Measurements from ENCODE around the gene FAM186B.

The FAM186B gene

GRCh38 chr12:49567611-49568441 lies 37.6 kb downstream of the FAM186B start, which contains the start of gene MCRS1:
TSS of gene MCRS1 (minus strand) at chr12:49568142. CDS start at chr12:49566731, 1,411 bp downstream.
- peak; percentile 72 for DNase-seq (ENCODE audit: low read depth)

GRCh38 chr12:49567302-49567610 lies 38.2 kb downstream of the FAM186B start:
- DNase-seq (ENCODE audit: low read depth) = no peak

GRCh38 chr12:49566361-49566760 lies 39.1 kb downstream of the FAM186B start:
- no peak for DNase-seq (ENCODE audit: low read depth)

- no peak for DNase-seq (ENCODE audit: low read depth)
These were observed 39.8 kb downstream of the FAM186B start for GRCh38 chr12:49565406-49566265.

GRCh38 chr12:49564686-49565405 lies 40.6 kb downstream of the FAM186B start:
- no peak for DNase-seq (ENCODE audit: low read depth)

GRCh38 chr12:49563951-49564685 lies 41.3 kb downstream of the FAM186B start:
- no peak for DNase-seq (ENCODE audit: low read depth)

- DNase-seq (ENCODE audit: low read depth) = no peak
These were observed 42.6 kb downstream of the FAM186B start for GRCh38 chr12:49562831-49563230.

- DNase-seq (ENCODE audit: low read depth) = no peak
These were observed 43.2 kb downstream of the FAM186B start for GRCh38 chr12:49562233-49562632.

GRCh38 chr12:49560695-49561094 lies 44.7 kb downstream of the FAM186B start:
- DNase-seq (ENCODE audit: low read depth) = no peak

- no peak for DNase-seq (ENCODE audit: low read depth)
These were observed 46.3 kb downstream of the FAM186B start for GRCh38 chr12:49559011-49559675.

- no peak for DNase-seq (ENCODE audit: low read depth)
These were observed 46.9 kb downstream of the FAM186B start for GRCh38 chr12:49558526-49558925.

- DNase-seq (ENCODE audit: low read depth) = no peak
These were observed 47.6 kb downstream of the FAM186B start for GRCh38 chr12:49557917-49558215.

GRCh38 chr12:49557187-49557916 lies 48.1 kb downstream of the FAM186B start:
- no peak for DNase-seq (ENCODE audit: low read depth)

- DNase-seq (ENCODE audit: low read depth) = no peak
These were observed 48.9 kb downstream of the FAM186B start for GRCh38 chr12:49556391-49557186.

- no peak for DNase-seq (ENCODE audit: low read depth)
These were observed 49.6 kb downstream of the FAM186B start for GRCh38 chr12:49555631-49556390.

GRCh38 chr12:49554266-49554665 lies 51.2 kb downstream of the FAM186B start:
- DNase-seq (ENCODE audit: low read depth) = no peak

GRCh38 chr12:49553512-49554088 lies 51.8 kb downstream of the FAM186B start:
- no peak for DNase-seq (ENCODE audit: low read depth)

GRCh38 chr12:49552899-49553298 lies 52.5 kb downstream of the FAM186B start:
- DNase-seq (ENCODE audit: low read depth) = no peak

- no peak for DNase-seq (ENCODE audit: low read depth)
These were observed 53.0 kb downstream of the FAM186B start for GRCh38 chr12:49552425-49552824.
